DND-41 (cell line): ENCODE measurements around the gene TMA7B.

Experiments used
- ATAC-seq: fragments of 200-7000 bp; cut with Tn5 transposase; 3 replicates; pipeline ENCODE4 v1.9.1; 2021; ENCODE audit warnings: low read depth; ENCODE audit not compliant: insufficient read depth
- DNase-seq: peaks from one replicate; pipeline ENCODE4 v3.0.0-alpha.2; 2020
- H2AFZ ChIP-seq: 2 replicates; pipeline ENCODE4 v1.6.0; 2012; ENCODE audit warnings: low read depth, low read length
- H3K27ac ChIP-seq: 2 replicates; pipeline ENCODE4 v1.5.1; 2012; ENCODE audit warnings: low read length, inconsistent platforms
- H3K27me3 ChIP-seq: fragments of 200-600 bp; sonication (generic); 2 replicates; pipeline ENCODE4 v1.6.0; 2012; ENCODE audit warnings: low read length, mild to moderate bottlenecking, inconsistent platforms; ENCODE audit not compliant: insufficient read depth, poor library complexity
- H3K36me3 ChIP-seq: 2 replicates; pipeline ENCODE4 v1.5.1; 2012; ENCODE audit warnings: low read length, inconsistent platforms; ENCODE audit not compliant: insufficient read depth
- H3K4me1 ChIP-seq: 2 replicates; pipeline ENCODE4 v1.5.1; 2012; ENCODE audit warnings: mild to moderate bottlenecking, low read length; ENCODE audit not compliant: insufficient read depth
- H3K4me2 ChIP-seq: 2 replicates; pipeline ENCODE4 v1.6.0; 2012; ENCODE audit warnings: mild to moderate bottlenecking, moderate library complexity, low read length, inconsistent platforms; ENCODE audit not compliant: insufficient read depth
- H3K4me3 ChIP-seq, 2 experiments: fragments of 200-600 bp in 1 of 2; shearing (Covaris generic) in 1 of 2; 2 replicates each; pipeline ENCODE4 v1.5.1; 2012 to 2016; ENCODE audit warnings: inconsistent platforms in 2 of 2, low read length in 2 of 2, mild to moderate bottlenecking in 2 of 2, low read depth in 1 of 2, moderate library complexity in 1 of 2
- H3K79me2 ChIP-seq: 2 replicates; pipeline ENCODE4 v1.6.0; 2012; ENCODE audit warnings: low read length, inconsistent platforms; ENCODE audit not compliant: insufficient read depth
- H3K9ac ChIP-seq: 2 replicates; pipeline ENCODE4 v1.6.0; 2012; ENCODE audit warnings: low read depth, mild to moderate bottlenecking, inconsistent platforms, low read length, moderate library complexity
- H3K9me3 ChIP-seq: 2 replicates; pipeline ENCODE4 v1.5.1; 2012; ENCODE audit warnings: low read length, moderate library complexity, mild to moderate bottlenecking, inconsistent platforms; ENCODE audit not compliant: insufficient read depth, severe bottlenecking
- H4K20me1 ChIP-seq: 2 replicates; pipeline ENCODE4 v1.6.0; 2012; ENCODE audit warnings: low read length; ENCODE audit not compliant: insufficient read depth
- EZH2 ChIP-seq: IDR thresholded peaks from 3 replicates; pipeline ENCODE4 v1.6.1; 2012; ENCODE audit warnings: borderline replicate concordance, low read depth, mild to moderate bottlenecking, moderate library complexity, low read length, inconsistent platforms; ENCODE audit not compliant: severe bottlenecking
- TF ChIP-seq, protein P1 (sequence below): IDR thresholded peaks from 2 replicates; pipeline ENCODE4 v1.5.1; 2012; ENCODE audit warnings: borderline replicate concordance, low read length, moderate library complexity, mild to moderate bottlenecking; ENCODE audit not compliant: poor library complexity, severe bottlenecking; ENCODE audit errors: extremely low read depth

Gene TMA7B

DNA sequence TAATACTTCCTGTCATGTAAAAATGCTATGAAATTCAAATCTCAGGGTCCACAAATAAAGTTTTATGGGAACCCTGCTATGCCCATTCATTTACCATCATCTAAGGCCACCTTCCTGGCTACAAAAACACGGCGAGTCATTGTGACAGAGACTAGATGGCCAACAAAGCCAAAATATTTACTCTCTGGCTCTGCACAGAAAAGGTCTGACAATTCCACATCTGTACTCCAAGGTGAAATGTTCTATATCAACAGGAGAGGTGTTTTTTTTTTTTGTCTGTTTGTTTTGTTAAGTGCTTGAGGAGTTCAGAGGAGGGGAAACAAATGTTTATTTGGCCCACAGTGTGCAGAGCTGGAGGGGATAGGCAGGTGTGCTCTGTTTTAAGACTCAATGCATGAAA is 18.6 kb upstream of the TMA7B start:
- Histone ChIP-seq H2AFZ (no peak overlapping the region), H3K9ac (no peak overlapping the region), H4K20me1 (no peaks in the 10 kb centered on the region), H3K36me3 (peaks cover 28% of the 10 kb centered on the region), H3K9me3 (no peaks in the 10 kb centered on the region), H3K4me1 (peaks cover 54% of the 10 kb centered on the region), H3K4me3 (no peak overlapping the region), H3K27ac (no peak overlapping the region), H3K27me3 (no peaks in the 10 kb centered on the region), H3K79me2 (peaks cover 96% of the 10 kb centered on the region), H3K4me2 (no peak overlapping the region)
- TF ChIP-seq, protein P1, sequence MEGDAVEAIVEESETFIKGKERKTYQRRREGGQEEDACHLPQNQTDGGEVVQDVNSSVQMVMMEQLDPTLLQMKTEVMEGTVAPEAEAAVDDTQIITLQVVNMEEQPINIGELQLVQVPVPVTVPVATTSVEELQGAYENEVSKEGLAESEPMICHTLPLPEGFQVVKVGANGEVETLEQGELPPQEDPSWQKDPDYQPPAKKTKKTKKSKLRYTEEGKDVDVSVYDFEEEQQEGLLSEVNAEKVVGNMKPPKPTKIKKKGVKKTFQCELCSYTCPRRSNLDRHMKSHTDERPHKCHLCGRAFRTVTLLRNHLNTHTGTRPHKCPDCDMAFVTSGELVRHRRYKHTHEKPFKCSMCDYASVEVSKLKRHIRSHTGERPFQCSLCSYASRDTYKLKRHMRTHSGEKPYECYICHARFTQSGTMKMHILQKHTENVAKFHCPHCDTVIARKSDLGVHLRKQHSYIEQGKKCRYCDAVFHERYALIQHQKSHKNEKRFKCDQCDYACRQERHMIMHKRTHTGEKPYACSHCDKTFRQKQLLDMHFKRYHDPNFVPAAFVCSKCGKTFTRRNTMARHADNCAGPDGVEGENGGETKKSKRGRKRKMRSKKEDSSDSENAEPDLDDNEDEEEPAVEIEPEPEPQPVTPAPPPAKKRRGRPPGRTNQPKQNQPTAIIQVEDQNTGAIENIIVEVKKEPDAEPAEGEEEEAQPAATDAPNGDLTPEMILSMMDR, result no peak
- no peak for TF ChIP-seq EZH2
- ATAC-seq (no peak), DNase-seq (no peak)

DNA sequence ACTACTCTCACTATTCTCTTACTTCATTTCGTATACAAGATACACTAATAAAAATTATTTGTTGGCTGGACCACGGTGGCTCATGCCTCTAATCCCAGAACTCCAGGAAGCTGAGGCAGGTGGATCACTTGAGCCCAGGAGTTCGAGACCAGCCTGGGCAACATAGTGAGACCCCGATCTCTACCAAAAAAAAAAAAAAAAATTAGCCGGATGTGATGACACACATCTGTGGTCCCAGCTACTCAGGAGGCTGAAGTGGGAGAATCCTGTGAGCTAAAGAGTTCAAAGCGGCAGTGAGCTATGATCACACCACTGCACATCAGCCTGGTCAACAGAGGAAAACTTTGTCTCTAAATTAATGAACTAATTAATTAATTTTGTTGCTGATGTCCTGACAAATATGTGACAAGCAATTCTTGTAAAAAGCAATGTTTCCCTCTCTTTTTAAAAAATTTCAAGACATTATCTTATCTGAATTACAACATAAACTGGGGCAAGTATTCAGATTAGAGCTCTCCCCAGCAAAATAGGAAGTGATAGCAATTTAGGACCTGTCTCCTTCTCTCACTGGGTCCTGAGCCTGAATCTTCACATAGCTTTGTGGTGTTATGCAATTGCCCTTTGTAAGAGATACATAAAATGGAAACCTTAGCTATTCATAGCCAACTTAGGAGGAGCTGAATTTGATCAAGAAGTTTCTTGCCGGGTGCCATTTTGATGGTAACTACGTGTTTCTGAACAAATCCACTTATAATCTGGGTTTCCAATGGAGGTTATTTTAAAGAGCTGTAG is 17.6 kb upstream of the TMA7B start:
- H3K4me3 ChIP-seq, result no peak overlapping the region
- H3K79me2 ChIP-seq, result peaks cover 96% of the 10 kb centered on the region
- no peak overlapping the region for H3K9ac ChIP-seq
- DNase-seq, result no peak
- no peaks in the 10 kb centered on the region for H3K27me3 ChIP-seq
- no peak overlapping the region for H3K4me2 ChIP-seq
- TF ChIP-seq, protein P1, result no peak
- TF ChIP-seq EZH2, result no peak
- peaks cover 65% of the 10 kb centered on the region for H3K4me1 ChIP-seq
- H3K9me3 ChIP-seq, result no peaks in the 10 kb centered on the region
- H3K27ac ChIP-seq, result peak overlapping the region; percentile 47
- H3K36me3 ChIP-seq, result peaks cover 28% of the 10 kb centered on the region
- H4K20me1 ChIP-seq, result no peaks in the 10 kb centered on the region
- no peak overlapping the region for H2AFZ ChIP-seq
- no peak for ATAC-seq

DNA sequence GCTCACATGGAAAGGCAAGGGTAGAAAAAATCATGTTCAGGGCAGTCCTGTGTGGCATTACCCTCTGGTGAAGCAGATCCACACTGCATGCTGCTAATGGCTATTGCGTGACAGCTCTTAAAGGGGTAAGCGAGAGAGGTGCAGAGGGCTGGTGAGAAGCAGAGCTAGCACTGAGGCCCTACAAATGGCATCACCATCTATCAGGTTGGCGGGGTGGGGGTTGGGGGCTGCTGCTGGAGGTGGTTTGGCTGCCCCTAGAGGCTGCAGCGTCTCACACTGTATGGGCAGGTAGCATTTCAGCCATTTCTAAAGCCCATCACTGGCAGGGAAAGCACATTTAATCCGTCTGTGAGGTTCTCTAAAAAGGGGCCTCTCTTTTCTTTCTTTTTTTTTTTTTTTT is 16.9 kb upstream of the TMA7B start:
- no peak overlapping the region for H3K9ac ChIP-seq
- peaks cover 32% of the 10 kb centered on the region for H3K36me3 ChIP-seq
- peaks cover 95% of the 10 kb centered on the region for H3K79me2 ChIP-seq
- ATAC-seq (peak; percentile 62), DNase-seq (peak; percentile 55)
- no peaks in the 10 kb centered on the region for H3K9me3 ChIP-seq
- no peak overlapping the region for H2AFZ ChIP-seq
- no peaks in the 10 kb centered on the region for H4K20me1 ChIP-seq
- H3K4me1 ChIP-seq, result peaks cover 72% of the 10 kb centered on the region
- H3K4me3 ChIP-seq, result no peak overlapping the region
- H3K27ac ChIP-seq, result peak overlapping the region; percentile 47
- H3K27me3 ChIP-seq, result no peaks in the 10 kb centered on the region
- H3K4me2 ChIP-seq, result no peak overlapping the region
- TF ChIP-seq, protein P1, result peak; percentile 50
- no peak for TF ChIP-seq EZH2
